GM12872 (cell line): ENCODE measurements around the gene SIGLEC9.

Experiments used
- TF ChIP-seq, protein P1 (sequence below): IDR thresholded peaks from 3 replicates; pipeline ENCODE4 v1.5.1; 2011; ENCODE audit warnings: low read depth, mild to moderate bottlenecking, low read length, moderate library complexity; ENCODE audit not compliant: insufficient read depth

SIGLEC9 gene

DNA sequence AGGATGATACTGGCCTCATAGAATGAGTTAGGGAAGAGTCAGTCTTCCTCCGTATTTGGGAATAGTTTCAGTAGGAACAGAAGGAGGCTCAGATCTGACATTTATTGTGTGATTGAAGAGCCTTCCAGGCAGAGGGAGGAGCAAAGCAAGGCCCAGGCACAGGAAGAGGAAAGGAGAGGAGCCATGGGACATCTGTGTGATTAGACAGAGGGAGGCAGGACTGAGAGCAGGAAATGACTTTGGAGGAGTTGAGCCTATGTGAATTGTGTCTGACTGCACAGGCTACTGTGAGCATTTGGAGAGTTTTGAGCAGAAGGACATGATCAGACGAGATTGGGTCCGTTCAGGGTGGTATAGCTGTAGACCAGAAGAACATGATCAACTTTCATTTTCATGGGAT, 25.9 kb downstream of the SIGLEC9 start:
- TF ChIP-seq, protein P1, sequence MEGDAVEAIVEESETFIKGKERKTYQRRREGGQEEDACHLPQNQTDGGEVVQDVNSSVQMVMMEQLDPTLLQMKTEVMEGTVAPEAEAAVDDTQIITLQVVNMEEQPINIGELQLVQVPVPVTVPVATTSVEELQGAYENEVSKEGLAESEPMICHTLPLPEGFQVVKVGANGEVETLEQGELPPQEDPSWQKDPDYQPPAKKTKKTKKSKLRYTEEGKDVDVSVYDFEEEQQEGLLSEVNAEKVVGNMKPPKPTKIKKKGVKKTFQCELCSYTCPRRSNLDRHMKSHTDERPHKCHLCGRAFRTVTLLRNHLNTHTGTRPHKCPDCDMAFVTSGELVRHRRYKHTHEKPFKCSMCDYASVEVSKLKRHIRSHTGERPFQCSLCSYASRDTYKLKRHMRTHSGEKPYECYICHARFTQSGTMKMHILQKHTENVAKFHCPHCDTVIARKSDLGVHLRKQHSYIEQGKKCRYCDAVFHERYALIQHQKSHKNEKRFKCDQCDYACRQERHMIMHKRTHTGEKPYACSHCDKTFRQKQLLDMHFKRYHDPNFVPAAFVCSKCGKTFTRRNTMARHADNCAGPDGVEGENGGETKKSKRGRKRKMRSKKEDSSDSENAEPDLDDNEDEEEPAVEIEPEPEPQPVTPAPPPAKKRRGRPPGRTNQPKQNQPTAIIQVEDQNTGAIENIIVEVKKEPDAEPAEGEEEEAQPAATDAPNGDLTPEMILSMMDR, result no peak

DNA sequence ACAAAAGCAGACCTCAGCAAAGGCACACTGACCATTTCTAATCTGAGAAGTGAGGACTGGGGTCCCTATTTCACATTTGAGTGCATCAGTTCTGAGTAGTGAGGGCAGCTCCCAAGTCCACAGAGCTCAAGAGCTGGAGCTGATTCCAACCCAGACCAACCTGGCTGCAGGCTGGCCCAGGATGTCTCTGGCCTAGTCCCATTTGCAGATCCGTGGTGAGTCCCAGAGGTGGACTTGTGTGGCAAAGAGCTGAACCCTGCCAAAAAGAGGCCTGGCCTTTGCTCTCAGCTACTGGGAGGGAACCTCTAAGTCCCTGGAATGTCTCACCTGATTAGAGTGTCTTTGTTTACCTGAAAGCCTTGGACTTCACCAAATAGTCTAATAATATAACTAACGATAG, 32.0 kb downstream of the SIGLEC9 start:
- TF ChIP-seq, protein P1, result no peak

GRCh38 chr19:51157265-51157664, 32.6 kb downstream of the SIGLEC9 start:
- TF ChIP-seq, protein P1, result no peak

GRCh38 chr19:51158474-51159129, 33.9 kb downstream of the SIGLEC9 start:
- TF ChIP-seq, protein P1, result peak; percentile 91

DNA sequence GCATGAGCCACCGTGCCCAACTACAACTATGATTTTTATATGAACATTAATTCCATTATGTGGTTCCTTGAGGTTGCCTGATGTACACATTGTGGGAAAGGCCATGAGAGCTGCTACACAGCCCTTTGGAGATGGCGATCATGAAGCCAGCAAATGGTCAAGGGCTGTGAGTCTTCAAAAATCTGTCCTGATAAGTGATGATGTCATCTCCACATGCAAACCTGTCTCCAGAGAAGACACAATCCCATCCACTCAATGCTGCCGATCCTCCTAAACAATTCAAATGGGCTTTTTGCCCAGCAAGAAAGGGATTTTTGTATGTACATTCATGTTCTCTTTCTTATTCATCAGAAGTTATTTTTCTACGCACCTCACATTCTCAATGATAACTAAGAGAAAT, 35.0 kb downstream of the SIGLEC9 start:
- TF ChIP-seq, protein P1, result no peak

DNA sequence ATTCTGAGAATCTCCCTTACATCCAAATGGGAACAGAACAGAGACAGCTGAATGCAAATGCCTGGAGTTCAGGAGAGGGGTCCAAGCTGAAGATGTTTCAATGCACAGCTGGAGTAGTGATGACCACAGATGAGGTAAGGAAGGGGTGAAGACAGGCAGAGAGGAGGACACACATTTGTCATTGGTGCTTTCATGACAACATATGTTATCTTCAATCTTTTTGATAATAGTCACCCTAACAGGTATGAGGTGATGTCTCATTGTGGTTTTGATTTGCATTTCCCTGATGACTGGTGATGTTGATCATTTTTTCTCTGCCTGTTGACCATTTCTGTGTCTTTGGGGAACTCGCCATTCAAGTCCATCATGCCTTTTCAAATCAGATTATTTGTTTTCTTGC, 36.6 kb downstream of the SIGLEC9 start:
- TF ChIP-seq, protein P1, result no peak

DNA sequence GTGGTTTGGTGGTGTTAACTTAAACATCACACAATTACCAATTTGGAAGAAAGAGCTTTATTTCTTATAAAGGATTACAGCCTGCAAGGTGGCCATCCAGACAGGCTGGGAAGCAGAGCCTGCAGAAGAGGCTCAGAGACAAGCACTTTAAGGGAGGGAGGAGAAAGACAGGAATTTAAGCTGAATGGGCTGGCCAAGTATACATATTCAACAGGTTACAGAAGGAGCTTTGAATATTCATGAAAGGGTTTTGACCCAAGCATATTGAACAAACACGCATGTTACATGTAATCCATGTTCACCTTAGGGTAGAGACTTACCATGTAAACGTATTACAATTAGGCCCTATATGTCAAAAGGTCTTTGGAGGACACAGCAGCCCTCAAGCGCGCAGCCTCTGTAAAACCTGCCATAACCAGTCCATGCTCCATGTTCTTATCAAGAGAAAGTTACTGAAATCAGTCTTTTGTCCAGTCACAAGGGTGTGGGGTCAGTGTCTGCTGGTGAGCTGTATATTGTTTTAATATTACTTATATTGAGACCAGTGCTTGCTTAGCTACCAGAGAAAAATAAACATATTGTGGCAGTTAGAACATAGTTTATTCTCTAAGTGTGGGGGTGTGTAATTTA, 37.3 kb downstream of the SIGLEC9 start:
- TF ChIP-seq, protein P1, result no peak
